ENCODE results near the gene CIRBP. TPM values are rescaled to one million over a fixed set of nuclear protein-coding genes. Genes with fewer than 3 reads are reported as not detected.

Gene CIRBP
- total RNA-seq, 1 donor from 2014 or later = 256 TPM

- H3K36me3 Mint-ChIP-seq (ENCODE audit: low read depth) = no peaks in the 10 kb centered on the region
- no peak for DNase-seq (ENCODE audit: low spot score)
- no peaks in the 10 kb centered on the region for H3K27me3 Mint-ChIP-seq (ENCODE audit: insufficient read depth)
- H3K4me3 Mint-ChIP-seq = no peak overlapping the region
- H3K27ac Mint-ChIP-seq = no peak overlapping the region
- intact Hi-C loops (cut with micrococcal nuclease) = no loop called here
- H3K4me1 Mint-ChIP-seq (ENCODE audit: low read depth) = no peaks in the 10 kb centered on the region
- H3K9me3 Mint-ChIP-seq = no peaks in the 10 kb centered on the region
These were observed 42.4 kb upstream of the CIRBP start for GRCh38 chr19:1226522-1227303.

- Mint-ChIP-seq H3K4me1 (ENCODE audit: low read depth) (no peaks in the 10 kb centered on the region), H3K4me3 (no peak overlapping the region), H3K27ac (no peak overlapping the region), H3K36me3 (ENCODE audit: low read depth) (no peaks in the 10 kb centered on the region), H3K27me3 (ENCODE audit: insufficient read depth) (no peaks in the 10 kb centered on the region), H3K9me3 (no peaks in the 10 kb centered on the region)
- DNase-seq (ENCODE audit: low spot score) = no peak
- intact Hi-C loops (cut with micrococcal nuclease) = no loop called here
These were observed 41.7 kb upstream of the CIRBP start for GRCh38 chr19:1227304-1228054.

GRCh38 chr19:1228161-1228957 is 40.8 kb upstream of the CIRBP start:
- Mint-ChIP-seq H3K9me3 (no peaks in the 10 kb centered on the region), H3K36me3 (ENCODE audit: low read depth) (no peaks in the 10 kb centered on the region), H3K27me3 (ENCODE audit: insufficient read depth) (no peaks in the 10 kb centered on the region), H3K27ac (no peak overlapping the region), H3K4me3 (no peak overlapping the region), H3K4me1 (ENCODE audit: low read depth) (no peaks in the 10 kb centered on the region)
- intact Hi-C loops (cut with micrococcal nuclease) = no loop called here
- no peak for DNase-seq (ENCODE audit: low spot score)

GRCh38 chr19:1229056-1229923 is 39.8 kb upstream of the CIRBP start:
- no peaks in the 10 kb centered on the region for H3K36me3 Mint-ChIP-seq (ENCODE audit: low read depth)
- DNase-seq (ENCODE audit: low spot score) = no peak
- H3K27ac Mint-ChIP-seq = no peak overlapping the region
- no peak overlapping the region for H3K4me3 Mint-ChIP-seq
- no peaks in the 10 kb centered on the region for H3K4me1 Mint-ChIP-seq (ENCODE audit: low read depth)
- intact Hi-C loops (cut with micrococcal nuclease) = no loop called here
- H3K9me3 Mint-ChIP-seq = no peaks in the 10 kb centered on the region
- H3K27me3 Mint-ChIP-seq (ENCODE audit: insufficient read depth) = no peaks in the 10 kb centered on the region

GRCh38 chr19:1229924-1230782 is 39.0 kb upstream of the CIRBP start:
- Mint-ChIP-seq H3K4me3 (no peak overlapping the region), H3K27me3 (ENCODE audit: insufficient read depth) (peaks cover 2% of the 10 kb centered on the region), H3K27ac (no peak overlapping the region), H3K9me3 (no peaks in the 10 kb centered on the region), H3K4me1 (ENCODE audit: low read depth) (no peaks in the 10 kb centered on the region), H3K36me3 (ENCODE audit: low read depth) (no peaks in the 10 kb centered on the region)
- DNase-seq (ENCODE audit: low spot score) = no peak
- intact Hi-C loops (cut with micrococcal nuclease) = no loop called here

- Mint-ChIP-seq H3K4me3 (no peak overlapping the region), H3K27me3 (ENCODE audit: insufficient read depth) (peaks cover 3% of the 10 kb centered on the region), H3K36me3 (ENCODE audit: low read depth) (no peaks in the 10 kb centered on the region), H3K9me3 (no peaks in the 10 kb centered on the region), H3K27ac (no peak overlapping the region), H3K4me1 (ENCODE audit: low read depth) (no peaks in the 10 kb centered on the region)
- DNase-seq (ENCODE audit: low spot score) = no peak
- intact Hi-C loops (cut with micrococcal nuclease) = no loop called here
These were observed 38.2 kb upstream of the CIRBP start for GRCh38 chr19:1230783-1231489.

GRCh38 chr19:1231729-1232637 is 37.1 kb upstream of the CIRBP start:
- no peak overlapping the region for H3K4me3 Mint-ChIP-seq
- H3K27ac Mint-ChIP-seq = no peak overlapping the region
- DNase-seq (ENCODE audit: low spot score) = no peak
- no peaks in the 10 kb centered on the region for H3K4me1 Mint-ChIP-seq (ENCODE audit: low read depth)
- intact Hi-C loops (cut with micrococcal nuclease) = no loop called here
- no peaks in the 10 kb centered on the region for H3K36me3 Mint-ChIP-seq (ENCODE audit: low read depth)
- peaks cover 4% of the 10 kb centered on the region for H3K27me3 Mint-ChIP-seq (ENCODE audit: insufficient read depth)
- no peaks in the 10 kb centered on the region for H3K9me3 Mint-ChIP-seq

GRCh38 chr19:1232652-1233072 is 36.5 kb upstream of the CIRBP start:
- no peak for DNase-seq (ENCODE audit: low spot score)
- Mint-ChIP-seq H3K4me3 (no peak overlapping the region), H3K9me3 (no peaks in the 10 kb centered on the region), H3K27ac (no peak overlapping the region), H3K27me3 (ENCODE audit: insufficient read depth) (peaks cover 4% of the 10 kb centered on the region), H3K4me1 (ENCODE audit: low read depth) (no peaks in the 10 kb centered on the region), H3K36me3 (ENCODE audit: low read depth) (no peaks in the 10 kb centered on the region)
- intact Hi-C loops (cut with micrococcal nuclease) = no loop called here

- Mint-ChIP-seq H3K4me3 (no peak overlapping the region), H3K27ac (no peak overlapping the region), H3K27me3 (ENCODE audit: insufficient read depth) (peaks cover 5% of the 10 kb centered on the region), H3K9me3 (no peaks in the 10 kb centered on the region), H3K4me1 (ENCODE audit: low read depth) (no peaks in the 10 kb centered on the region), H3K36me3 (ENCODE audit: low read depth) (no peaks in the 10 kb centered on the region)
- no peak for DNase-seq (ENCODE audit: low spot score)
- intact Hi-C loops (cut with micrococcal nuclease) = no loop called here
These were observed 35.9 kb upstream of the CIRBP start for GRCh38 chr19:1233115-1233667.

- intact Hi-C loops (cut with micrococcal nuclease) = no loop called here
- Mint-ChIP-seq H3K27me3 (ENCODE audit: insufficient read depth) (peaks cover 15% of the 10 kb centered on the region), H3K27ac (no peak overlapping the region), H3K4me1 (ENCODE audit: low read depth) (peaks cover 11% of the 10 kb centered on the region), H3K36me3 (ENCODE audit: low read depth) (no peaks in the 10 kb centered on the region), H3K4me3 (no peak overlapping the region), H3K9me3 (no peaks in the 10 kb centered on the region)
- DNase-seq (ENCODE audit: low spot score) = no peak
These were observed 34.8 kb upstream of the CIRBP start for GRCh38 chr19:1234051-1234954.

Measured in activated T-helper 1 cell treated with anti-CD3 and anti-CD28 coated beads, Interleukin-12 subunit alpha, Interleukin-12 subunit beta, Interleukin-2, Interleukin-4 antibody, amounts not matched to agents 30 ng/mL and 10 ng/mL and 1 ng/mL, durations not matched to agents 14 hours and 24 hours and 36 hours (primary cell).